ENCODE measurements around the gene PHB1. TPM values are rescaled to one million over a fixed set of nuclear protein-coding genes. Genes with fewer than 3 reads are reported as not detected.
A peak's percentile ranks its signal among the peaks of the same experiment; 100 is the strongest.

PHB1 gene
- total RNA-seq, 1 donor from 2014 or later, result 256 TPM

GRCh38 chr17:49407086-49407485 lies 7.6 kb downstream of the PHB1 start:
- H3K4me3 Mint-ChIP-seq, result no peak overlapping the region
- H3K36me3 Mint-ChIP-seq (ENCODE audit: low read depth), result peaks cover 18% of the 10 kb centered on the region
- DNase-seq (ENCODE audit: low read depth, low spot score), result no peak
- no peak overlapping the region for H3K27ac Mint-ChIP-seq (ENCODE audit: unreplicated experiment)
- no peaks in the 10 kb centered on the region for H3K9me3 Mint-ChIP-seq
- no peaks in the 10 kb centered on the region for H3K27me3 Mint-ChIP-seq (ENCODE audit: low read depth)
- TF ChIP-seq CTCF (conservative IDR thresholded peaks at IDR 0.05), result no peak
- peaks cover 29% of the 10 kb centered on the region for H3K4me1 Mint-ChIP-seq

GRCh38 chr17:49406421-49407061 lies 8.1 kb downstream of the PHB1 start:
- H3K27ac Mint-ChIP-seq (ENCODE audit: unreplicated experiment), result no peak overlapping the region
- TF ChIP-seq CTCF (conservative IDR thresholded peaks at IDR 0.05), result no peak
- no peak for DNase-seq (ENCODE audit: low read depth, low spot score)
- no peaks in the 10 kb centered on the region for H3K9me3 Mint-ChIP-seq
- H3K27me3 Mint-ChIP-seq (ENCODE audit: low read depth), result no peaks in the 10 kb centered on the region
- H3K36me3 Mint-ChIP-seq (ENCODE audit: low read depth), result peaks cover 14% of the 10 kb centered on the region
- no peak overlapping the region for H3K4me3 Mint-ChIP-seq
- H3K4me1 Mint-ChIP-seq, result peaks cover 34% of the 10 kb centered on the region

GRCh38 chr17:49404906-49405305 lies 9.8 kb downstream of the PHB1 start:
- Mint-ChIP-seq H3K27ac (ENCODE audit: unreplicated experiment) (no peak overlapping the region), H3K9me3 (no peaks in the 10 kb centered on the region), H3K4me3 (no peak overlapping the region), H3K36me3 (ENCODE audit: low read depth) (peaks cover 13% of the 10 kb centered on the region), H3K4me1 (peaks cover 45% of the 10 kb centered on the region), H3K27me3 (ENCODE audit: low read depth) (no peaks in the 10 kb centered on the region)
- DNase-seq (ENCODE audit: low read depth, low spot score), result no peak
- TF ChIP-seq CTCF (conservative IDR thresholded peaks at IDR 0.05), result no peak

GRCh38 chr17:49404361-49404760 lies 10.3 kb downstream of the PHB1 start:
- TF ChIP-seq CTCF (conservative IDR thresholded peaks at IDR 0.05), result no peak
- Mint-ChIP-seq H3K36me3 (ENCODE audit: low read depth) (peaks cover 13% of the 10 kb centered on the region), H3K4me1 (peaks cover 50% of the 10 kb centered on the region), H3K4me3 (no peak overlapping the region), H3K27me3 (ENCODE audit: low read depth) (no peaks in the 10 kb centered on the region), H3K9me3 (no peaks in the 10 kb centered on the region), H3K27ac (ENCODE audit: unreplicated experiment) (no peak overlapping the region)
- no peak for DNase-seq (ENCODE audit: low read depth, low spot score)

GRCh38 chr17:49403514-49404289 lies 11.0 kb downstream of the PHB1 start:
- H3K4me1 Mint-ChIP-seq, result peaks cover 51% of the 10 kb centered on the region
- no peak for DNase-seq (ENCODE audit: low read depth, low spot score)
- no peak for TF ChIP-seq CTCF (conservative IDR thresholded peaks at IDR 0.05)
- H3K27ac Mint-ChIP-seq (ENCODE audit: unreplicated experiment), result peak overlapping the region; percentile 75
- no peaks in the 10 kb centered on the region for H3K9me3 Mint-ChIP-seq
- peaks cover 13% of the 10 kb centered on the region for H3K36me3 Mint-ChIP-seq (ENCODE audit: low read depth)
- H3K4me3 Mint-ChIP-seq, result peak overlapping the region; percentile 25
- no peaks in the 10 kb centered on the region for H3K27me3 Mint-ChIP-seq (ENCODE audit: low read depth)

Measured in neural crest cell (in vitro differentiated cells).